GM19035 (cell line): Measurements from ENCODE around the gene HMCN1.

Source experiments
- ATAC-seq: cut with Tn5 transposase; IDR thresholded peaks from one replicate; pipeline ENCODE4 v1.9.1; 2021; ENCODE audit not compliant: unreplicated experiment

Gene HMCN1

GRCh38 chr1:185957441-185958363, 223.5 kb downstream of the HMCN1 start:
- no peak for ATAC-seq

GRCh38 chr1:185960422-185961321, 226.5 kb downstream of the HMCN1 start:
- no peak for ATAC-seq

GRCh38 chr1:185961664-185962063, 227.5 kb downstream of the HMCN1 start:
- ATAC-seq: no peak

- no peak for ATAC-seq
These were observed 230.8 kb downstream of the HMCN1 start for GRCh38 chr1:185964946-185965345.

GRCh38 chr1:185965870-185966269, 231.7 kb downstream of the HMCN1 start:
- ATAC-seq: no peak

GRCh38 chr1:185966471-185966870, 232.3 kb downstream of the HMCN1 start:
- no peak for ATAC-seq

GRCh38 chr1:185969028-185969427, 234.8 kb downstream of the HMCN1 start:
- ATAC-seq: no peak

- ATAC-seq: no peak
These were observed 235.4 kb downstream of the HMCN1 start for GRCh38 chr1:185969524-185969991.

GRCh38 chr1:185971688-185972087, 237.5 kb downstream of the HMCN1 start:
- no peak for ATAC-seq

GRCh38 chr1:185972096-185972850, 238.1 kb downstream of the HMCN1 start:
- ATAC-seq: no peak

- ATAC-seq: no peak
These were observed 239.5 kb downstream of the HMCN1 start for GRCh38 chr1:185973645-185974044.

GRCh38 chr1:185974367-185975170, 240.4 kb downstream of the HMCN1 start:
- ATAC-seq: no peak

GRCh38 chr1:185980891-185981290, 246.7 kb downstream of the HMCN1 start:
- no peak for ATAC-seq

GRCh38 chr1:185984113-185984836, 250.1 kb downstream of the HMCN1 start:
- no peak for ATAC-seq

GRCh38 chr1:185987611-185988321, 253.6 kb downstream of the HMCN1 start:
- ATAC-seq: no peak

GRCh38 chr1:185990565-185990964, 256.4 kb downstream of the HMCN1 start:
- ATAC-seq: no peak

- ATAC-seq: no peak
These were observed 257.1 kb downstream of the HMCN1 start for GRCh38 chr1:185991266-185991665.

- ATAC-seq: no peak
These were observed 262.0 kb downstream of the HMCN1 start for GRCh38 chr1:185996211-185996610.

- no peak for ATAC-seq
These were observed 264.2 kb downstream of the HMCN1 start for GRCh38 chr1:185998391-185998790.
